GM18526 (cell line): Measurements from ENCODE around the gene KNOP1.

Source experiments
- POLR2A ChIP-seq: IDR thresholded peaks from 3 replicates; pipeline ENCODE4 v1.6.1; 2011; ENCODE audit not compliant: insufficient read length; ENCODE audit errors: extremely low read depth

The KNOP1 gene

DNA sequence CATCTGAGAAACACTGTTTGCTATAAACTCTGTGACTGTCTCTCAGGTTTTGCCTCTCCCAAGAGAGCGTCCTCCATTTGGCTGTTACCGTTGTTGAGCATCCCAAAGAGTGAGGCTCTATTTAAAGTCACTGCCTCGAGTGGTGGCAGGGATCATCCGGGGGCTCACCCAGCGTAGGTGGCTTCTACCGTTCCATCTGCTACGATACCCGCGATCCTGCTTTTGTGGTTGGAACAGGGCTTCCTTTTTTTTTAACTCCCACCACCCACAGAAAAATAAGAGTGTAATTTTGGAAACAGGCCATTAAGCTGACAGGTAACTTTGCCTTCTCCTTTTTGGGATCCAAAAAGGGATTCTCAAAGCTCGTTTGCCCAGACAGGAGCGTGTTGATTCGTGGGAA, 36.4 kb downstream of the KNOP1 start:
- no peak for TF ChIP-seq POLR2A

DNA sequence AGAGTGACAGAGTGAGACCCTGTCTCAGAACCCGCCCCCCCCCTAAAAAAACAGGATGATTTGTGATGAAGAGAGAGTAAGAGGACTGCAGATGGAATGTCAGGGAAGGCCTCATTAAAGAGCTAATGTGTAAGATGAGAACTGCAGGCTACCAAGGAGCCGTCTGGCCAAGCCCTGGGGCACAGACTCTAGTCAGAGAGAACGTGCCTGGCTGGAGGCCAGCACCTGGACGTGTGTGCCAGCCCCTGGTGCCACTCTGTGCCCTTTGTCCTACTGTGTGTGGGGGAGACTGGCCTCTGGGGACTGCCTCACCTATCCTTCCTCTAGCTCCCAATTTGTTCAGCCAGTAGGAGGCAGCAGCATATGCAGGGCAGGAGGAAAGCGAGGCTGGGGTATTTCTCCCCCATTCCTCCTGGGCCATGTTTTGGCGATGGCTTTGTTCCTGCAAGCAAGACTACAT, 37.1 kb downstream of the KNOP1 start:
- TF ChIP-seq POLR2A, result no peak

DNA sequence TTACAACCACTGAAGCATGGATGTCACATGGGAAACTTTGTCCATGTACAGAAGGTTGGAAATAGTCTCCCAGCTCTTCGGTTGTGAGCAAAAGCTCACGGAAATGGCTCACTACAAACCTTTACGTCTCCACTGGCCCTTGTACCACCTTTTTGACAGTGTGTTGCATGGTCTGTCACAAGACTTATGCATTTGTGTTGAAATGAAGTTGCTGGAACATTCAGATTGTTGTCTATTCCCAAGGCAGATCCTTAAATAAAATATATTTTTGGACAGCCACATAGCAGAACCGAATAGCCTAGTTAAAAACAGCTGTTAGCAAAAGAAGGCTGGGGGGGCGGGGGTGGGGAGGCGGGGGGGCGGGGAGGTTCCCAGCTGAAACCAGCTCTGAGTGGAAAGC, 39.2 kb downstream of the KNOP1 start:
- no peak for TF ChIP-seq POLR2A

DNA sequence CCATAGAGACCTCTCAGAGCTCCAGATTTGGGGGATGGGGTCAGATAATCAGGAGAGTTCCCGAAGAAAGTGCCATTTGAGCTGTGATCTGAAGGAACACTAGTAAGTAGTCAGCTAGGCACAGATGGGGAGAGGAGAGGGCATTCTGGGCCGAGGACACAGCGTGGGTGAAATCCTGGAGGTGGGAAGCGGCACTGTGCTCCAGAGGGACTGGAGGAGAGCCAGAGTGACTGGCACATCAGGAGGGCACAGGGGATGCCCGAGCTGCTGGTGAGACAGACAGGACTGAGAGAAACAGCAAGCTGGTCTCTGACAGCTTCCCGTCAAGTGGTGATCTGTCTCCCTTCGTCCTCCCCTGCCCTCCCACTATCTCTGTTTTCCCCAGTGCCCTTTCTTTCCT, 40.6 kb downstream of the KNOP1 start:
- TF ChIP-seq POLR2A, result no peak

DNA sequence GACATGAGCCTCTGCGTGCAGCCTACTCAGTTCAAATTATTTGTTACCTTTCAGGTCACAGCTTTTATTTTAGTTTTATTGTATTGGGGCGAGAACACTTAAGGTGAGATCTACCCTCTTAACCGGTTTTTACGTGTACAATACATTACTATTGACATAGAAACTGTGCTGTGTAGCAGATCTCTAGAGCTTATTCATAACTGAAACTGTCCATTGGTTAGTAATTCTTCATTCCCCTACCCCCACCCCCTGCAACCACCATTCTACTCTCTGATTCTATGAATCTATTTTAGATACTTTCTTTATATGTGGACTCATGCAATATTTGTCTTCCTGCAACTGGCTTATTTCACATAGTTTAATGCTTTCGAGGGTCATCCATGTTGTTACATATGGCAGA, 43.5 kb downstream of the KNOP1 start:
- TF ChIP-seq POLR2A, result no peak

DNA sequence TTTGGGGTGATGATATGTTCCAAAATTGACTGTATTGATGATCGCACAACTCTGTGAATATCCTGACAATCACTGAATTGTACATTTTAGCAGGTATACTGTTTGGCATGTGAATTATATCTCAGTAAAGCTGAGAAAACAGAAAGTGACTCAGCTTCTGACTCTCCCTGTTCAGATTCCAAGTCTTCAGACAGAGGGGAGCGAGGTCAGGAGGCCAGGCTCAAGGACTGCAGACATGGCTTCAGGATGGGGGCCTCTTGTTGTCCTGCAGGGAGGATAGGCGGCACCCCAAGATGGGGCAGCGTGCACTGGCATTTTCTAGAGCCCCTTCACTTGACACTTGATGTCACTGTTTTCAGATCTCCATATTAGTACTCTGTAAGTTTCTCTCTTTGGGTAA, 45.6 kb downstream of the KNOP1 start:
- no peak for TF ChIP-seq POLR2A

DNA sequence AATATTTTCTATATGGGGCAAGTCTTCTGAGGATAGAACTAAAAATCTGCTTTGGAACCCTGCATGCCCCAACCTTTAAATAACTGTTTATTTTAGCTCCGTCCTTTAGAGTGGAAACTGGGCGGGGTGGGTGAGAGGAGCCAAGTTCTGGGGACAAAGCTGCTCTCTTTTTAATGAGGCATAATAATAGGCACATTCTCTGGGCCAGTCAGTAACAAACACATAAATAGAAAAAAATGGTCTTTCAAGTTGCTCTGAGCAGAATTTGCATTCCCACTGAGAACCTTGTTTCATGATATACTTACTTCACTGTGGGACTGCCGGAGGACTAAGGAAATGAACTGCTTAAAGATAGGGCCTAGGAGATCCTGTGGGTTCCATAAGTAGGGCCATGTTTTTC, 51.5 kb downstream of the KNOP1 start:
- no peak for TF ChIP-seq POLR2A

DNA sequence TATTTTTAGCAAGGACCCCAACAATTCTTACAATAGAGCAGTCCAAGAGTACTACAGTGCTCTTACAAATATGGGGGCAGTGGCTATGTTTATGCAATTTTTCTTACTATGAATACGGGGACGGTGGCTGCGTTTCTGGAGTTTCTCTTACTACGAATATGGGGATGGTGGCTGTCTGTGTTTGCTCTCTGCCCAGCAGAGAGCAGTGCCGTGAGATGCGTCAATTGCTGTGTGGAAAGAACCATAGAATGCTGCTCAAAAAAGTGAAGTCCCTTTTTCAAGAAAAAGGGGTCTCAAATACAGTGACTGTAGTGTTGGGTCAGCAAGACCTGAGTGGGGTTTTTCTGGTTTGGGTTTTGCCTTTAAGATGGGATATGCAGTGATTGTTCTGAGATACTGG, 53.9 kb downstream of the KNOP1 start:
- TF ChIP-seq POLR2A, result no peak

DNA sequence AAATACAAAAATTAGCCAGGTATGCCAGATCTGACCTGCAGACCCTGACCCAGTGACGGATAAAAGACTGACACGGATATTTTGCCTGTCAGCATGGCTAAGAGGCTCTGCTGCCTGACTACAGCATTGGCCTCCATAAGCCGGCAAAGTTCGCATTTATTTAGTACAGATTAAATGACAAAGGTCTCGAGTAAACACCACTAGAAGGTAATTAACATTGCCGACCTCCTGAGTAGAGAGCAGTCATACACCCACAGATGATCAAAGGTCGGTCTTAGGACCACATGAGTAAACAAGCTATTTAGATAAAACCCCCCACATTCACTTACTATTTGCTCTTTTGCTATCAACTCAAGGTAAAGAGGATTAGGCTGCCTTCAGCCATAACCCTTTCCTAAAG, 55.7 kb downstream of the KNOP1 start:
- TF ChIP-seq POLR2A, result no peak

DNA sequence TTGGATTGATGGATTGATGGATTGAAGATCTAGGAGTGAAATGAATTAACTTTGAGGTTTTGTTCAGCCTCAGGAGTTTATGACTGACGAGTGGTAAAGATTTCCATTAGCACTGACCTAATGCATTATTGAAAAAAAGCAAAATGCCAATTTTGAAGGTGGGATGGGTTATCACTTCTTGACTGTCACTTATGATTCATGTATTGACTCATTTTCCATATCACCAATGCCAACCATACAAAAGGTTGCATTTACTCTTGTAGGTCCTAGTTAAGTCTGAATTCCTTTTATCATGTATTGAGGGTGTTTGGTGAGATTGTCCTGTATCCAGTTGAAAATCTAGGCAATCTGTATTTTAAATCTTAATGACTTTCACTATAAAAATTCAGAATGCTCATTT, 57.6 kb downstream of the KNOP1 start:
- no peak for TF ChIP-seq POLR2A

DNA sequence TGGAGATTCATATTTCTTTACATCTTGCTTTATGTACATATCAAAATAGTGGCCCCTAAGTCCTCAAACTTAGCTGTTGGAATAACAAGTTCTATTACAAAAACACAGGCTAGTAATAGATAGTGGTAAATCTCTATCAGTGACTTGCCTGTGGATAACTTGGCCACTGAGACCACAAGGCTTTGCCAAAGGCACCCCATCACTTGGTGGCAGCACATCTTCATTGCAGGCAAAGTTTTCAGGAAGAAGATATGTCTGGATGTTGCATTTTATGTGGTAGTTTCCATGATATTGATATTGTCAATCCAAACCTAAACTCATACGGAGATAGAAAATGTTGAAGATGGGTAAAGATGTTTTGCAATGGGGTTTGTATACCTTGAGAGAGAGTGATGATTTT, 58.5 kb downstream of the KNOP1 start:
- TF ChIP-seq POLR2A, result no peak

DNA sequence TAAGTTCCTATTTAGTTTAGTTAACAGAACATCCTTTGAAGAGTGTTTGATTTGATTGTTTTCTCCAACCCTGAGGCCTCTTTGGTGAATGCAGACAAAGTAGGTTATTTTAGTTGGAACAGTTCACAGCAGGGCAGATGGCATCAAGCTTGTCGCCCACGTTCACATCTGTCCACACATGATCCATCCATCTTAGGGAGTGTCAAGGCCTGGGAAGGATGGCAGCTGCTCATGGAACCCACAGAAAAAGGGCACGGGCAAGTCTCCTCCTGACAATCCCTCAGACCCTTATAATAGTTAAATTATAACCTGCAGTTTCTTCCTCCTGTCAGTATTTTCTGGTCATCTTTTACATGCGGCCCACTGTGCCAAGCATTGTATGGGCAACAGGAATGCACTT, 60.2 kb downstream of the KNOP1 start:
- no peak for TF ChIP-seq POLR2A

DNA sequence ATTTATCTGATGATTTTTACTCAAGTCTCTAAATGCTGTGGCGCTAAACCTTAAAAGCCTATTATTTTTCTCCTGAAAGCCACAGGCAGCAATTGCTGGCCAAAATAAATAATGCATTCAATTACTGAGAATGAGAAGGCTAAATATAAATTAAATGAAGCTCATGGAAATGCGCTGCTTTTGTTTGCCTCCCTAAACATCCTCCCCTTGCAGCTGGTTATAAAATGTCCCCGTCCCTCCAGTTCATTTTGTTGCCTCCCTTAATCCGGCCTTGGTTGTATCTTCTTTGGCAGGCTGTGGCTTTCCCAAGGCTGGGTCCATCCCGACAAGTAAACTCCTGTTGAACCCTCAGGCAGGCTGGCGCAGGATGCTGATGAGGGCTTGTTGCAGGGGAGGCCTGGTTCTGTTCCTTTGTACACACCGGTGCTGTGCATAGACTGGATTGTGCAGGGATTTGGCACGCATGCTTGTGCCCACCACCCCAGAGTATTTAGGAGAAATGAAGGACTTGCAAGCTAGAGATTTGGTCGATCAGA, 62.7 kb downstream of the KNOP1 start:
- no peak for TF ChIP-seq POLR2A

DNA sequence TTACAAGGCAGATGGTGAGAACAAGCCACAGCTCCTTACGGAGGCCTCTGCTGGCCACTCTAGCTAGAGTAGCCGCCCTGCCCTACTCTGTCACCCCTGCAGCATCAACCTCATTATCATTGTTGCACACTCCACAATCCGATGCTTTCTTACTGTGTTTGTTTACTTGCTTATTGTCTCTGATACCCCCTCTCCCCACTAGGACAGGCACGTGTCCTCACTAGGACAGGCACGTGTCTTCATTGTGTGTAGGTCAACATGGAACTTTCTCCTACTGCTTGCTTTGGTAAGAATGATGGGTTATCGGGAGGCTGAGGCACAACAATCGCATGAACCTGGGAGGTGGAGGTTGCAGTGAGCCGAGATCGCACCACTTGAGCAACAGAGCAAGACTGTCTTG, 63.9 kb downstream of the KNOP1 start:
- TF ChIP-seq POLR2A, result no peak
